Immature natural killer cell (primary cell): ENCODE data around the gene UCN2. TPM values are rescaled to one million over a fixed set of nuclear protein-coding genes. Genes with fewer than 3 reads are reported as not detected.

ENCODE experiments used
- DNase-seq, 3 donors: peaks; one replicate each; pipeline ENCODE4 v3.0.0; 2022; ENCODE audit warnings: mixed read lengths in 1 of 3
- H3K27ac Mint-ChIP-seq, 6 donors: one replicate each; pipeline ENCODE4 v1.8.0; 2020; ENCODE audit warnings: mixed read lengths in 6 of 6, mild to moderate bottlenecking in 5 of 6, inconsistent platforms in 4 of 6, moderate library complexity in 3 of 6
- H3K27me3 Mint-ChIP-seq, 3 donors: one replicate each; pipeline ENCODE4 v1.8.0; 2020 to 2021; ENCODE audit warnings: low read depth in 3 of 3, mild to moderate bottlenecking in 3 of 3, mixed read lengths in 3 of 3, moderate library complexity in 3 of 3, inconsistent platforms in 1 of 3
- H3K36me3 Mint-ChIP-seq, 3 donors: one replicate each; pipeline ENCODE4 v1.8.0; 2020; ENCODE audit warnings: mixed read lengths in 3 of 3, inconsistent platforms in 2 of 3, mild to moderate bottlenecking in 2 of 3
- H3K4me1 Mint-ChIP-seq, 2 donors: one replicate each; pipeline ENCODE4 v1.8.0; 2020; ENCODE audit warnings: inconsistent platforms in 2 of 2, mild to moderate bottlenecking in 2 of 2, mixed read lengths in 2 of 2, moderate library complexity in 1 of 2
- H3K4me3 Mint-ChIP-seq, 5 donors: one replicate each; pipeline ENCODE4 v1.8.0; 2020; ENCODE audit warnings: mild to moderate bottlenecking in 5 of 5, mixed read lengths in 5 of 5, inconsistent platforms in 3 of 5, moderate library complexity in 3 of 5
- H3K9me3 Mint-ChIP-seq, 6 donors: one replicate each; pipeline ENCODE4 v1.8.0; 2020; ENCODE audit warnings: mild to moderate bottlenecking in 6 of 6, mixed read lengths in 6 of 6, inconsistent platforms in 4 of 6, moderate library complexity in 3 of 6
- polyA plus RNA-seq, 3 donors: library from polyadenylated mRNA; unstranded; fragments of 300-500 nt; fragmentation: Illumina TruSeq; gene quantifications; one replicate each; pipeline ENCODE4 v1.2.3, GENCODE V29; 2021

UCN2 gene
- polyA plus RNA-seq, 3 donors from 2014 or later: not detected

GRCh38 chr3:48564022-48564421, 441 bp upstream of the UCN2 start:
- peaks cover under 1 to 7% (median 2%) of the 10 kb centered on the region in 3 donors for H3K27me3 Mint-ChIP-seq
- DNase-seq: peak; percentile 70 to 86 (median 76)
- peaks cover 15 to 23% of the 10 kb centered on the region in 2 donors for H3K4me1 Mint-ChIP-seq
- no peaks in the 10 kb centered on the region for H3K36me3 Mint-ChIP-seq
- H3K27ac Mint-ChIP-seq: peak overlapping the region; percentile 84 to 96 (median 90)
- H3K9me3 Mint-ChIP-seq: no peaks in the 10 kb centered on the region
- H3K4me3 Mint-ChIP-seq: peak overlapping the region; percentile 33 to 74 (median 48)

GRCh38 chr3:48562367-48563095, 1.1 kb downstream of the UCN2 start:
- Mint-ChIP-seq H3K4me3 (no peak overlapping the region), H3K27ac (peak overlapping the region in 4 of 6 donors; percentile 74 to 91 (median 80)), H3K36me3 (no peaks in the 10 kb centered on the region), H3K4me1 (peaks cover 27 to 29% of the 10 kb centered on the region in 2 donors), H3K9me3 (no peaks in the 10 kb centered on the region), H3K27me3 (peaks cover 0 to 5% (median 2%) of the 10 kb centered on the region in 3 donors)
- no peak for DNase-seq

- Mint-ChIP-seq H3K9me3 (no peaks in the 10 kb centered on the region), H3K4me1 (peaks cover 27 to 32% of the 10 kb centered on the region in 2 donors), H3K27ac (no peak overlapping the region), H3K36me3 (no peaks in the 10 kb centered on the region), H3K27me3 (peaks cover 2 to 7% (median 5%) of the 10 kb centered on the region in 3 donors), H3K4me3 (no peak overlapping the region)
- no peak for DNase-seq
Observed at GRCh38 chr3:48561045-48561736, 2.4 kb downstream of the UCN2 start.

GRCh38 chr3:48560648-48561018, 2.9 kb downstream of the UCN2 start:
- no peaks in the 10 kb centered on the region for H3K9me3 Mint-ChIP-seq
- H3K27me3 Mint-ChIP-seq: peaks cover 2 to 7% (median 5%) of the 10 kb centered on the region in 3 donors
- H3K27ac Mint-ChIP-seq: no peak overlapping the region
- peak overlapping the region in 1 of 5 donors; percentile 28 for H3K4me3 Mint-ChIP-seq
- no peak for DNase-seq
- H3K4me1 Mint-ChIP-seq: peaks cover 27 to 33% of the 10 kb centered on the region in 2 donors
- H3K36me3 Mint-ChIP-seq: no peaks in the 10 kb centered on the region

GRCh38 chr3:48558493-48559134, 5.0 kb downstream of the UCN2 start:
- Mint-ChIP-seq H3K4me3 (peak overlapping the region in 4 of 5 donors; percentile 5 to 82 (median 36)), H3K27me3 (peaks cover 2 to 5% (median 4%) of the 10 kb centered on the region in 3 donors), H3K27ac (peak overlapping the region in 4 of 6 donors; percentile 4 to 65 (median 46)), H3K36me3 (no peaks in the 10 kb centered on the region), H3K4me1 (peaks cover 19 to 23% of the 10 kb centered on the region in 2 donors), H3K9me3 (no peaks in the 10 kb centered on the region)
- DNase-seq: no peak

GRCh38 chr3:48556796-48557626, 6.6 kb downstream of the UCN2 start, which contains the start of gene PFKFB4:
PFKFB4 (minus strand) TSS chr3:48556803; CDS start chr3:48556777, 26 bp downstream.
- Mint-ChIP-seq H3K27ac (peak within 1 kb of the TSS; percentile 8 to 79 (median 66)), H3K4me1 (peaks cover 12 to 17% of the 10 kb centered on the region in 2 donors), H3K36me3 (no peaks in the 10 kb centered on the region), H3K9me3 (no peaks in the 10 kb centered on the region), H3K27me3 (peaks cover 2 to 4% (median 4%) of the 10 kb centered on the region in 3 donors), H3K4me3 (peak within 1 kb of the TSS; percentile 74 to 84 (median 82))
- DNase-seq: peak; percentile 99 to 100 (median 100)

- peak overlapping the region in 4 of 6 donors; percentile 8 to 79 (median 70) for H3K27ac Mint-ChIP-seq
- no peaks in the 10 kb centered on the region for H3K9me3 Mint-ChIP-seq
- H3K4me3 Mint-ChIP-seq: peak overlapping the region; percentile 74 to 84 (median 82)
- peaks cover 2 to 4% (median 3%) of the 10 kb centered on the region in 3 donors for H3K27me3 Mint-ChIP-seq
- H3K4me1 Mint-ChIP-seq: peaks cover 12 to 17% of the 10 kb centered on the region in 2 donors
- no peak for DNase-seq
- no peaks in the 10 kb centered on the region for H3K36me3 Mint-ChIP-seq
Observed at GRCh38 chr3:48555949-48556795, 7.4 kb downstream of the UCN2 start.

- DNase-seq: no peak
- H3K4me1 Mint-ChIP-seq: peaks cover 12 to 14% of the 10 kb centered on the region in 2 donors
- H3K36me3 Mint-ChIP-seq: no peaks in the 10 kb centered on the region
- H3K9me3 Mint-ChIP-seq: no peaks in the 10 kb centered on the region
- peaks cover 2 to 5% (median 2%) of the 10 kb centered on the region in 3 donors for H3K27me3 Mint-ChIP-seq
- H3K27ac Mint-ChIP-seq: peak overlapping the region in 1 of 6 donors; percentile 62
- H3K4me3 Mint-ChIP-seq: peak overlapping the region; percentile 46 to 82 (median 80)
Observed at GRCh38 chr3:48555231-48555948, 8.2 kb downstream of the UCN2 start.

- no peaks in the 10 kb centered on the region for H3K9me3 Mint-ChIP-seq
- no peaks in the 10 kb centered on the region for H3K36me3 Mint-ChIP-seq
- peaks cover 2 to 6% (median 2%) of the 10 kb centered on the region in 3 donors for H3K27me3 Mint-ChIP-seq
- no peak overlapping the region for H3K27ac Mint-ChIP-seq
- H3K4me3 Mint-ChIP-seq: peak overlapping the region in 1 of 5 donors; percentile 10
- DNase-seq: no peak
- peaks cover 12% of the 10 kb centered on the region in 2 donors for H3K4me1 Mint-ChIP-seq
Observed at GRCh38 chr3:48553886-48554845, 9.4 kb downstream of the UCN2 start.

GRCh38 chr3:48553361-48553760, 10.2 kb downstream of the UCN2 start:
- Mint-ChIP-seq H3K4me1 (peaks cover 6 to 10% of the 10 kb centered on the region in 2 donors), H3K9me3 (no peaks in the 10 kb centered on the region), H3K27me3 (peaks cover 2 to 6% (median 2%) of the 10 kb centered on the region in 3 donors), H3K36me3 (no peaks in the 10 kb centered on the region), H3K4me3 (no peak overlapping the region), H3K27ac (no peak overlapping the region)
- no peak for DNase-seq
